IPS-15b (cell line): Measurements from ENCODE around the gene SLC25A42.

Experiments
- H3K27me3 ChIP-seq: one replicate; pipeline ENCODE4 v1.6.1; 2013; ENCODE audit warnings: low read length; ENCODE audit not compliant: control insufficient read depth, insufficient read depth
- H3K36me3 ChIP-seq: one replicate; pipeline ENCODE4 v1.6.1; 2013; ENCODE audit warnings: low read length; ENCODE audit not compliant: control insufficient read depth, insufficient read depth
- H3K4me1 ChIP-seq: one replicate; pipeline ENCODE4 v1.6.1; 2013; ENCODE audit warnings: mild to moderate bottlenecking, low read length; ENCODE audit not compliant: control insufficient read depth, insufficient read depth
- H3K4me3 ChIP-seq: one replicate; pipeline ENCODE4 v1.5.1; 2013; ENCODE audit warnings: low read depth, low read length
- H3K9ac ChIP-seq: one replicate; pipeline ENCODE4 v1.6.1; 2013; ENCODE audit warnings: low read depth, mild to moderate bottlenecking, low read length
- H3K9me3 ChIP-seq: one replicate; pipeline ENCODE4 v1.6.1; 2013; ENCODE audit warnings: mild to moderate bottlenecking, low read length; ENCODE audit not compliant: control insufficient read depth, insufficient read depth

SLC25A42 gene

GRCh38 chr19:19115954-19116353 is 52.2 kb downstream of the SLC25A42 start:
- H3K9me3 ChIP-seq = no peaks in the 10 kb centered on the region
- no peak overlapping the region for H3K9ac ChIP-seq
- peaks cover 2% of the 10 kb centered on the region for H3K4me1 ChIP-seq
- H3K36me3 ChIP-seq = peaks cover 15% of the 10 kb centered on the region
- H3K4me3 ChIP-seq = no peak overlapping the region
- H3K27me3 ChIP-seq = no peaks in the 10 kb centered on the region

GRCh38 chr19:19119325-19120237 is 55.8 kb downstream of the SLC25A42 start:
- H3K4me3 ChIP-seq = no peak overlapping the region
- peaks cover 15% of the 10 kb centered on the region for H3K36me3 ChIP-seq
- no peaks in the 10 kb centered on the region for H3K27me3 ChIP-seq
- no peaks in the 10 kb centered on the region for H3K4me1 ChIP-seq
- no peaks in the 10 kb centered on the region for H3K9me3 ChIP-seq
- no peak overlapping the region for H3K9ac ChIP-seq

DNA sequence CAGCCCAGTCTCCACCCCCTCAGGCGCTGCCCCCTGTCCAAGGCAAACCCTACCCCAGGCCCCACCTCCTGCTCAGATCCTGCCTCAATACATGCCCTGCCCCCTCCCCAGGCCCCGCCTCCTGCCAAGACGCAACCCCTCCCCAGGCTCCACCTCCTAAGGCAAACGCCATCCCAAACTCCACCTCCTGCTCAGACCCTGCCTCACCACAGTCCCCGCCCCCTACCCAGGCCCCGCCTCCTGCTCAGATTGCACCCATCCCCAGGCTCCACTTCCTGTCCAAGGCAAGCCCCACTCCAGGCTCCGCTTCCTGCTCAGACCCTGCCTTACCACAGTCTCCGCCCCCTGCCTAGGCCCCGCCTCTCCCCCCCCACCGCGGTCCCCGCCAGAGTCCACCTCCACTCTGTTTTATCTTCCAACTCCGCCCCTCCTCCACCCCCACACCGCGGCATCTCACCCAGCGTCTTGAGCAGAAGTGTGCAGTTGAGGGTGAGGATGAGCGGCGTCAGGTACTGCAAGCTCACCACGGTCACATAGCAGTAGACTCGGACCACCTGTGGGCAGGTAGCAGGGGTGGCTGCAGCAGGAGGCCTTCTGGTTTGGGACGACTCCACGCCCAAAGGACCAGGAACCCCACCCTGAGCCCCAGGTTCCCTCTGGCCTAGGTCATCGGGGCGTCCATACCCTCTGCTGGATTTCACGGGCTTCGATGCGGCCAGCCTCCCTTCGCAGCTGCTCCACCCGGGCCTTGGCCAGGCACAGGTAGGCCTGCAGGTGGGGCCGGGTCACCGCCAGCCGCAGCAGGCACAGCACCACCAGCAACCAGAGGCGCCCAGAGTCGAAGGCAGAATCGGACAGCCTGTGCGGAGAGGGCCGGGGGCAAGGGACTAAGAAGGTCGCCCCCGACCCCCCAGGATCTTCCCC is 56.8 kb downstream of the SLC25A42 start:
- H3K27me3 ChIP-seq = no peaks in the 10 kb centered on the region
- H3K9me3 ChIP-seq = no peaks in the 10 kb centered on the region
- H3K4me3 ChIP-seq = peak overlapping the region; percentile 81
- no peaks in the 10 kb centered on the region for H3K4me1 ChIP-seq
- H3K36me3 ChIP-seq = peaks cover 15% of the 10 kb centered on the region
- H3K9ac ChIP-seq = peak overlapping the region; percentile 54

DNA sequence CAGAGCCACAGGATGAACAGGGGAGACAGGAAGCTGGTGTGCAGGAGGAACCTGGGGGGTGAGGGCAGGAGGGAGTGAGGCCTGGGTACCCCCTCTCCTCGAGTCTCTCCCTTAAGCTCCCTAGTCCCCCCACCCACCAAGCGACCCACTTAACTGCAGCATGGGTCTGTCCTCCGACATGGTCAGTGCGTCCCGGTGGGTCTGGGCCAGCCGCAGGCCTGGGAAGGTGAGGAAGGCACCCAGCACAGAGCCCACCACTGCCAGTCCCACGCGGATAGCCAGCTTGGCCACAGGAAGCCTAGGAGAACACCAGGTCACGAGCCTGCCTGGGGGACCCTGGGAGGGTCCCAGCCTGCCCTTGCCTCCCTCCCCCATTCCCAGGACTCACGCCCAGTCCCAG is 57.6 kb downstream of the SLC25A42 start:
- Histone ChIP-seq H3K4me3 (peak overlapping the region; percentile 81), H3K9ac (no peak overlapping the region), H3K4me1 (no peaks in the 10 kb centered on the region), H3K27me3 (no peaks in the 10 kb centered on the region), H3K36me3 (peaks cover 15% of the 10 kb centered on the region), H3K9me3 (no peaks in the 10 kb centered on the region)

- Histone ChIP-seq H3K9me3 (no peaks in the 10 kb centered on the region), H3K36me3 (peaks cover 15% of the 10 kb centered on the region), H3K9ac (no peak overlapping the region), H3K4me1 (no peaks in the 10 kb centered on the region), H3K4me3 (no peak overlapping the region), H3K27me3 (no peaks in the 10 kb centered on the region)
Measured at GRCh38 chr19:19122902-19123301, 59.1 kb downstream of the SLC25A42 start.

GRCh38 chr19:19123386-19123785 is 59.6 kb downstream of the SLC25A42 start:
- Histone ChIP-seq H3K4me3 (no peak overlapping the region), H3K4me1 (no peaks in the 10 kb centered on the region), H3K9ac (no peak overlapping the region), H3K9me3 (no peaks in the 10 kb centered on the region), H3K36me3 (peaks cover 13% of the 10 kb centered on the region), H3K27me3 (no peaks in the 10 kb centered on the region)

DNA sequence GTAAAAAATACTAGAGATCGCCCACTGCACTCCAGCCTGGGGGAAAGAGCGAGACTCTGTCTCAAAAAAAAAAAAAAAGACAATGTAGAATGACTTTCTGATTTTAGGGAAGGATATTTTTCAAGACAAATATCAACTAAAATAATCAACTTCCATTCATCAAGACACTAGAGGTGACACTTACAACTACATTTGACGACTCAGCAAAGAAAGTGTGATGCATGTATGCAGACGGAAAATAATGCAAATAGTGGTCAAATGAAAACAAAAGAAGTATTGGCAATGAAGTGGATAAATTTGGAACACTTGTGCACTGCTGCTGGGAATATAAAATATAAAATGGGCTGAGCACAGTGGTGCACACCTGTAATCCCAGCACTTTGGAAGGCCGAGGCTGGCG is 62.3 kb downstream of the SLC25A42 start:
- no peaks in the 10 kb centered on the region for H3K27me3 ChIP-seq
- no peaks in the 10 kb centered on the region for H3K9me3 ChIP-seq
- H3K4me3 ChIP-seq = no peak overlapping the region
- no peak overlapping the region for H3K9ac ChIP-seq
- no peaks in the 10 kb centered on the region for H3K4me1 ChIP-seq
- H3K36me3 ChIP-seq = peaks cover 3% of the 10 kb centered on the region

DNA sequence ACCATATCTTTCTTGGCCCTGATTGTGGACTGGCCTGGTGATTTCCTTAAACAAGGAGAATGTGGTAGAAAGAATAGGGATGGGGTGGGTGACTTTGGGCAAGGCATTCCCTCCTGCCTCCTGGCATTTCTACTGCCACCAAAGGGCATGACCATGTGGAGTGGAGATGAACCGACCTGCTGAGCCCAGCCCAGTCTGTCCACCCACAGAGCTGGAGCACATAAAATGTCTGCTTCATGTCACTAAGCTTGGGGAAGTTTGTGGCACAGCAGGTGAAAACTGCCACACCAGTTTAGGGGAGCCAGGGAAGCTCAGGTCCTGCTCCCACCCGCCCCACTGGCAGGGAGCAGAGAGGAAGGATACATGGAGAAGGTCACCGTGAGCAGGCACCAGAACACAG is 68.2 kb downstream of the SLC25A42 start:
- Histone ChIP-seq H3K9ac (no peak overlapping the region), H3K4me3 (no peak overlapping the region), H3K36me3 (peaks cover 3% of the 10 kb centered on the region)

GRCh38 chr19:19132912-19133311 is 69.1 kb downstream of the SLC25A42 start:
- Histone ChIP-seq H3K4me3 (no peak overlapping the region), H3K4me1 (no peaks in the 10 kb centered on the region), H3K27me3 (peaks cover 9% of the 10 kb centered on the region), H3K9me3 (no peaks in the 10 kb centered on the region), H3K36me3 (peaks cover 3% of the 10 kb centered on the region), H3K9ac (no peak overlapping the region)

More for the DNA sequence above, 68.2 kb downstream of the SLC25A42 start:
- H3K9me3 ChIP-seq = no peaks in the 10 kb centered on the region
- H3K4me1 ChIP-seq = no peaks in the 10 kb centered on the region
- peaks cover 2% of the 10 kb centered on the region for H3K27me3 ChIP-seq

DNA sequence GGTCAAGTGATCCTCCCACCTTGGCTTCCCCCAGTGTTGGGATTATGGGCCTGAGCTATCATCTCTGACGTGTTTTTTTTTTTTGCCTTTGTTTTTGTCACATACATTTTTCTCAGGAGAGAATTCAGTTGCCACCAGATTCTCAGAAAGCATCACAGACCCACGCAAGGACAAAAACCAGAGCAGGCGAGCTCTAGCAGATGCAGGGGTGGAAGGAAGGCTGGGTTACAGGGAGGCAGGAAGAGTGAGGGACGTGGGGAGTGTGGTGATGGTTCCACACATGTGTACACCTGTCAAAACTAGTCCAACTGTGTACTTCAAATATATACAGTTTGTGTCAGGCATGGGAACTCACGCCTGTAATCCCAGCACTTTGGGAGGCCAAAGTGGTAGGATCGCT is 70.2 kb downstream of the SLC25A42 start:
- Histone ChIP-seq H3K4me1 (no peaks in the 10 kb centered on the region), H3K36me3 (peaks cover 3% of the 10 kb centered on the region), H3K9ac (no peak overlapping the region), H3K27me3 (peaks cover 9% of the 10 kb centered on the region), H3K9me3 (no peaks in the 10 kb centered on the region), H3K4me3 (no peak overlapping the region)

DNA sequence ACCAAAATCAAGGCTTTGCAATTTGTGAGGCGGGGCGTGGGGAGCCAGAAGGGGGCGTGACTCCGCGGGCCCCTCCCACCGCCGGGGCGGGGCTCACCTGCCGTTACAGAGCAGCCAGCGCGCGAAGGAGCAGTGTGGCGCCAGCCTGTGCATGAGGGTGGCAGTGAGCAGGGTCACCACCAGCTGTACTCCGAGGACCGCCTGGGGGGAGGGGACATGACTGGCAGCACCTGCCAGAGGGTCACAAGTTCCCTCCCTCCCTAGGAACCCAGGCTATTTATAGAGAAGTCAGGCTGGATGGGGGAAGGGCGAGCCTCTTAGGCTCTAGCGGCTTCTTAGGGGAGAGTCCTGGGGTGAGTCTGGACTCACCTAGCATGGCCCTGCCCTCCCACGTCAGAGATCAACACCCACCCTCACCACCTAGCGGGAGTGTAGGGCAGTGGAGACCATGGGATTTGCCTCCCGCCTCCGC is 70.9 kb downstream of the SLC25A42 start:
- Histone ChIP-seq H3K9me3 (no peaks in the 10 kb centered on the region), H3K4me1 (no peaks in the 10 kb centered on the region), H3K4me3 (peak overlapping the region; percentile 71), H3K36me3 (peaks cover 3% of the 10 kb centered on the region), H3K9ac (no peak overlapping the region), H3K27me3 (peaks cover 9% of the 10 kb centered on the region)
